ENCODE results near the gene RASAL1. TPM values are rescaled to one million over a fixed set of nuclear protein-coding genes. Genes with fewer than 3 reads are reported as not detected.
"Not testable (repeated sequence)": the region's sequence is repeated elsewhere in the genome, so short reads cannot be mapped to it uniquely, and the experiment has no call there.

RASAL1 gene
- total and polyA plus RNA-seq, 3 experiments from 2014 or later: 0.45 to 0.72 (median 0.51) TPM

GRCh38 chr12:113142886-113143332, 7.3 kb upstream of the RASAL1 start:
- Histone ChIP-seq H3K9me3 (ENCODE audit: low read length) (no peaks in the 10 kb centered on the region), H3K27me3 (ENCODE audit: insufficient read depth, low read length, poor library complexity, severe bottlenecking) (no peaks in the 10 kb centered on the region), H3K27ac (ENCODE audit: low read depth, low read length) (no peak overlapping the region), H3K36me3 (ENCODE audit: insufficient read depth, low read length) (no peaks in the 10 kb centered on the region), H3K4me3 (ENCODE audit: low read length) (no peak overlapping the region), H3K4me1 (ENCODE audit: insufficient read depth, low read length) (no peaks in the 10 kb centered on the region)
- Mint-ChIP-seq H3K27me3 (peaks cover 8 to 9% of the 10 kb centered on the region in 2 donors), H3K4me3 (no peak overlapping the region), H3K27ac (no peak overlapping the region), H3K36me3 (no peaks in the 10 kb centered on the region), H3K4me1 (no peaks in the 10 kb centered on the region), H3K9me3 (peaks cover 0 to 6% (median 0%) of the 10 kb centered on the region in 5 donors)
- no peak for DNase-seq
- CTCF ChIA-PET: no interaction called here
- POLR2A ChIA-PET: no interaction called here

GRCh38 chr12:113142173-113142885, 6.8 kb upstream of the RASAL1 start:
- Histone ChIP-seq H3K4me3 (ENCODE audit: low read length) (no peak overlapping the region), H3K36me3 (ENCODE audit: insufficient read depth, low read length) (no peaks in the 10 kb centered on the region), H3K27me3 (ENCODE audit: insufficient read depth, low read length, poor library complexity, severe bottlenecking) (no peaks in the 10 kb centered on the region), H3K27ac (ENCODE audit: low read depth, low read length) (no peak overlapping the region), H3K9me3 (ENCODE audit: low read length) (no peaks in the 10 kb centered on the region), H3K4me1 (ENCODE audit: insufficient read depth, low read length) (no peaks in the 10 kb centered on the region)
- no peak for DNase-seq
- Mint-ChIP-seq H3K9me3 (peaks cover 0 to 4% (median 0%) of the 10 kb centered on the region in 5 donors), H3K27me3 (peaks cover 6 to 7% of the 10 kb centered on the region in 2 donors), H3K36me3 (no peaks in the 10 kb centered on the region), H3K4me3 (no peak overlapping the region), H3K4me1 (no peaks in the 10 kb centered on the region), H3K27ac (peak overlapping the region in 1 of 8 donors; percentile 17)
- CTCF ChIA-PET: no interaction called here
- POLR2A ChIA-PET: no interaction called here

DNA sequence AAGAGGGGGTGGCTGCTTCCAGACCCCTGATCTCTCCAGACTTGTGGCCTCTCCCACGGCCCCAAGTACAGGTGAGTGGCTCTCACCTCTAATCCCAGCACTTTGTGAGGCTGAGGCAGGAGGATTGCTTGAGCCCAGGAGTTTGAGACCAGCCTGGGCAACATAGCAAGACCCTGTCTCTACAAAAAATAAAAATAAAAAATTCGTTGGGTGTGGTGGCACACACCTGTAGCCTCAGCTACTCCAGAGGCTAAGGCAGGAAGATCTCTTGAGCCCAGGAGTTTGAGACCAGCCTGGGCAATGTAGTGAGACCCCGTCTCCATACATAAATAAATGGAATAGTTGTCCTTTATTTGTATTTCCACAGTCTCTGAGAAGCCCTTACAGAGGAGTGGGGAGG, 6.2 kb upstream of the RASAL1 start:
- H3K27ac ChIP-seq (ENCODE audit: low read depth, low read length); H3K36me3 Mint-ChIP-seq; H3K27ac Mint-ChIP-seq; H3K4me1 Mint-ChIP-seq; H3K27me3 ChIP-seq (ENCODE audit: insufficient read depth, low read length, poor library complexity, severe bottlenecking); POLR2A ChIA-PET; H3K9me3 ChIP-seq (ENCODE audit: low read length); DNase-seq; H3K4me3 ChIP-seq (ENCODE audit: low read length); H3K4me3 Mint-ChIP-seq; H3K9me3 Mint-ChIP-seq; H3K27me3 Mint-ChIP-seq; CTCF ChIA-PET; H3K4me1 ChIP-seq (ENCODE audit: insufficient read depth, low read length); H3K36me3 ChIP-seq (ENCODE audit: insufficient read depth, low read length): not testable (repeated sequence)

DNA sequence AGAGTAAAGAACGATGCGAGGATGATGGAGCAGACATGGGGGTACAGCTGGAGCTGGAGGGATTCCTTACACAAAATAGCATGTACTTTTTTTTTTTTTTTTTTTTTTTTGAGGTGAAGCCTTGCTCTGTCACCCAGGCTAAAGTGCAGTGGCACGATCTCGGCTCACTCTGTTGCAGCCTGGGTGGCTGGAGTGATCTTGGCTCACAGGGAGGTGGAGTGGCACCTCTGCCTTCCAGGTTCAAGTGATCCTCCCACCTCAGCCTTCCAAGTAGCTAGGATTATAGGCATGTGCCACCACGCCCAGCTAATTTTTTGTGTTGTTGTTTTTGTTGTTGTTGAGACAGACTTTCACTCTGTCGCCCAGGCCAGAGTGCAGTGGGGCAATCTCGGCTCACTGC, 5.1 kb upstream of the RASAL1 start:
- H3K27me3 ChIP-seq (ENCODE audit: insufficient read depth, low read length, poor library complexity, severe bottlenecking): no peaks in the 10 kb centered on the region
- Mint-ChIP-seq H3K27me3 (peaks cover 7 to 19% of the 10 kb centered on the region in 2 donors), H3K36me3 (no peaks in the 10 kb centered on the region), H3K9me3 (no peaks in the 10 kb centered on the region), H3K4me1 (peaks cover 2 to 13% (median 11%) of the 10 kb centered on the region in 3 donors), H3K27ac (peak overlapping the region in 2 of 8 donors; percentile 2 to 52), H3K4me3 (no peak overlapping the region)
- no peaks in the 10 kb centered on the region for H3K36me3 ChIP-seq (ENCODE audit: insufficient read depth, low read length)
- no peak overlapping the region for H3K4me3 ChIP-seq (ENCODE audit: low read length)
- ChIA-PET POLR2A (no interaction called here), CTCF (interaction anchor here (1.1 kb wide), 1 partner anchor 19 kb away, joined by 3 read pairs; no protein-coding TSS in a partner anchor)
- no peaks in the 10 kb centered on the region for H3K9me3 ChIP-seq (ENCODE audit: low read length)
- no peak for DNase-seq
- peaks cover 8% of the 10 kb centered on the region for H3K4me1 ChIP-seq (ENCODE audit: insufficient read depth, low read length)
- H3K27ac ChIP-seq (ENCODE audit: low read depth, low read length): no peak overlapping the region

DNA sequence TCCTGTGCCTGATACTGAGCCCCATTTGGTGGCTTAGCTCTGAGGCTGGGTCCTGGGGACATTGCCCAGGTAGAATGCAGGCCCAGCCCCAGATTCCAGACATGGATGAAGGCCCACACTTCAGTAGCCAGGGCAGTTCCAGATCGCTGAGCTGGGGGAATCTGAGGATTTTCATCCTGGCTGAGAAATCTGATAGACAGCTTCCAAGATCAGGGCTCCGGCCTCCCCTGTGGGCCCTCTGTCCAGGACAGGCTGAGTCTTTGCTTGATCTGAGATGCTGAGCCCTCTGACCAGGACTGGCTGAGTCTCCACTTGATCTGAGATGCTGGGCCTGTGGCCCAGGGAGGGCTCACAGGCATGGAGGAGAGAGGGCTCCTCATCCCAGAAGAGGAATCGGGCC, 3.3 kb upstream of the RASAL1 start:
- peak overlapping the region in 1 of 8 donors; percentile 3 for H3K27ac Mint-ChIP-seq
- ChIA-PET POLR2A (no interaction called here), CTCF (interaction anchor here (3.1 kb wide), 1 partner anchor 14 kb away, joined by 8 read pairs; no protein-coding TSS in a partner anchor)

GRCh38 chr12:113137861-113138783, 2.6 kb upstream of the RASAL1 start:
- Histone ChIP-seq H3K27me3 (ENCODE audit: insufficient read depth, low read length, poor library complexity, severe bottlenecking) (no peaks in the 10 kb centered on the region), H3K9me3 (ENCODE audit: low read length) (no peaks in the 10 kb centered on the region), H3K4me1 (ENCODE audit: insufficient read depth, low read length) (peaks cover 14% of the 10 kb centered on the region), H3K4me3 (ENCODE audit: low read length) (no peak overlapping the region), H3K36me3 (ENCODE audit: insufficient read depth, low read length) (no peaks in the 10 kb centered on the region), H3K27ac (ENCODE audit: low read depth, low read length) (no peak overlapping the region)
- no peaks in the 10 kb centered on the region for H3K9me3 Mint-ChIP-seq
- POLR2A ChIA-PET: interaction anchor here (0.6 kb wide), 1 partner anchor 124 kb away, joined by 3 read pairs; no protein-coding TSS in a partner anchor
- peaks cover 9 to 19% of the 10 kb centered on the region in 2 donors for H3K27me3 Mint-ChIP-seq
- no peak overlapping the region for H3K4me3 Mint-ChIP-seq
- H3K27ac Mint-ChIP-seq: peak overlapping the region in 1 of 8 donors; percentile 3
- no peaks in the 10 kb centered on the region for H3K36me3 Mint-ChIP-seq
- CTCF ChIA-PET: interaction anchor here (1.3 to 3.1 kb wide), 2 partner anchors 15 to 95 kb away, joined by 3 to 8 read pairs; no protein-coding TSS in a partner anchor
- H3K4me1 Mint-ChIP-seq: peaks cover 3 to 21% (median 12%) of the 10 kb centered on the region in 3 donors
- DNase-seq: no peak

More for the DNA sequence above, 3.3 kb upstream of the RASAL1 start:
- Mint-ChIP-seq H3K4me1 (peaks cover 3 to 21% (median 12%) of the 10 kb centered on the region in 3 donors), H3K36me3 (no peaks in the 10 kb centered on the region), H3K4me3 (no peak overlapping the region), H3K27me3 (peaks cover 9 to 19% of the 10 kb centered on the region in 2 donors), H3K9me3 (no peaks in the 10 kb centered on the region)
- no peaks in the 10 kb centered on the region for H3K36me3 ChIP-seq (ENCODE audit: insufficient read depth, low read length)
- DNase-seq: no peak
- H3K27me3 ChIP-seq (ENCODE audit: insufficient read depth, low read length, poor library complexity, severe bottlenecking): no peaks in the 10 kb centered on the region
- peaks cover 14% of the 10 kb centered on the region for H3K4me1 ChIP-seq (ENCODE audit: insufficient read depth, low read length)
- H3K9me3 ChIP-seq (ENCODE audit: low read length): no peaks in the 10 kb centered on the region
- no peak overlapping the region for H3K27ac ChIP-seq (ENCODE audit: low read depth, low read length)
- H3K4me3 ChIP-seq (ENCODE audit: low read length): no peak overlapping the region

DNA sequence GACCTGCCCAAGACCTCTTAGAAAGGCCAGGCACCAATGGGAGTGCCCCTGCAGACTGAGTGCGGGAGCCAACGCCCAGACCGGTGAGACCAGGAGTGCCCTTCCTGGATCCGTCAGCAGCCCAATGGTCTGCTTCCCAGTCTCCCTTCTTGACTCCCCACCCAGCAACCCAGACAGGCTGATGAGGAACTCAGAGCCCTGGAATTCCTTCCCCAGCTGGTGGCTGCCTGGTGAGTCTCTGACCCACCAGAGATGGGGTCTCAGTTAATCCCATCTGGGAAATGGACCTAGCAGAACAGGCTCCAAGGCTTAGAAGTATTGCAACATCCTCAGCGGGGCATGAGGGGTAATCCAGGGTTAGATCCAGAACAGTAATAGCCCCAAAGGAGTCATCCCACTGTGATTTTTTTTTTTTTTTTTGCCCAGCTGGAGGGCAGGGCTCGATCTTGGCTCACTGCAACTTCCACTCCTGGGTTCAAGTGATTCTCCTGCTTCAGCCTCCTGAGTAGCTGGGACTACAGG, 1.5 kb upstream of the RASAL1 start:
- Histone ChIP-seq H3K27ac (ENCODE audit: low read depth, low read length) (no peak overlapping the region), H3K4me1 (ENCODE audit: insufficient read depth, low read length) (peaks cover 14% of the 10 kb centered on the region), H3K4me3 (ENCODE audit: low read length) (no peak overlapping the region), H3K9me3 (ENCODE audit: low read length) (no peaks in the 10 kb centered on the region), H3K27me3 (ENCODE audit: insufficient read depth, low read length, poor library complexity, severe bottlenecking) (no peaks in the 10 kb centered on the region), H3K36me3 (ENCODE audit: insufficient read depth, low read length) (no peaks in the 10 kb centered on the region)
- Mint-ChIP-seq H3K4me3 (peak overlapping the region in 2 of 7 donors; percentile 23 to 81), H3K27ac (peak overlapping the region in 1 of 8 donors; percentile 61), H3K4me1 (peaks cover 3 to 21% (median 12%) of the 10 kb centered on the region in 3 donors), H3K36me3 (no peaks in the 10 kb centered on the region), H3K9me3 (no peaks in the 10 kb centered on the region), H3K27me3 (peaks cover 9 to 19% of the 10 kb centered on the region in 2 donors)
- ChIA-PET CTCF (interaction anchor here (1.3 to 3.1 kb wide), 2 partner anchors 16 to 94 kb away, joined by 3 to 8 read pairs; no protein-coding TSS in a partner anchor), POLR2A (no interaction called here)
- no peak for DNase-seq

Measured in CD8-positive, alpha-beta memory T cell (primary cell).